Karpas-422 (cell line): ENCODE measurements around the gene ZNF579. TPM values are rescaled to one million over a fixed set of nuclear protein-coding genes. Genes with fewer than 3 reads are reported as not detected.
"Not testable (repeated sequence)": the region's sequence is repeated elsewhere in the genome, so short reads cannot be mapped to it uniquely, and the experiment has no call there.

ENCODE experiments used
- DNase-seq: peaks from one replicate; pipeline ENCODE4 v3.0.0-alpha.2; 2015
- H2AFZ ChIP-seq: fragments of 200-600 bp; sonication (generic); 2 replicates; pipeline ENCODE4 v1.6.1; 2014; ENCODE audit warnings: antibody characterized with exemption, low read length, mixed read lengths
- H3K27ac ChIP-seq: fragments of 200-600 bp; sonication (generic); 2 replicates; pipeline ENCODE4 v1.5.1; 2014; ENCODE audit warnings: mild to moderate bottlenecking, low read length, moderate library complexity
- H3K27me3 ChIP-seq: fragments of 200-600 bp; sonication (generic); 2 replicates; pipeline ENCODE4 v1.6.1; 2014; ENCODE audit warnings: low read length, mixed read lengths
- H3K36me3 ChIP-seq: fragments of 200-600 bp; sonication (generic); 2 replicates; pipeline ENCODE4 v1.6.1; 2014; ENCODE audit warnings: low read length, mixed read lengths; ENCODE audit not compliant: insufficient read depth
- H3K4me1 ChIP-seq: fragments of 200-600 bp; sonication (generic); 2 replicates; pipeline ENCODE4 v1.6.1; 2014; ENCODE audit warnings: mild to moderate bottlenecking, low read length, mixed read lengths
- H3K4me2 ChIP-seq: fragments of 200-600 bp; sonication (generic); 2 replicates; pipeline ENCODE4 v1.6.1; 2014; ENCODE audit warnings: low read length, low read depth, mild to moderate bottlenecking; ENCODE audit not compliant: poor library complexity, severe bottlenecking
- H3K4me3 ChIP-seq: fragments of 200-600 bp; sonication (generic); 2 replicates; pipeline ENCODE4 v1.5.1; 2014; ENCODE audit warnings: mild to moderate bottlenecking, antibody characterized with exemption, low read length, mixed read lengths
- H3K79me2 ChIP-seq: fragments of 200-600 bp; sonication (generic); 2 replicates; pipeline ENCODE4 v1.6.1; 2014; ENCODE audit warnings: mild to moderate bottlenecking, low read length, mixed read lengths
- H3K9ac ChIP-seq: fragments of 200-600 bp; sonication (generic); 2 replicates; pipeline ENCODE4 v1.6.0; 2014; ENCODE audit warnings: low read length
- H3K9me2 ChIP-seq: fragments of 200-600 bp; sonication (generic), shearing (Covaris generic); replicated peaks from 2 replicates; pipeline ENCODE4 v1.6.0; 2014; ENCODE audit warnings: mild to moderate bottlenecking, low read length, moderate library complexity; ENCODE audit not compliant: insufficient read depth
- H3K9me3 ChIP-seq: fragments of 300-700, 200-600 bp; sonication (generic); 2 replicates; pipeline ENCODE4 v1.6.1; 2014; ENCODE audit warnings: low read length, mixed read lengths
- H4K20me1 ChIP-seq: fragments of 200-600 bp; sonication (generic); 2 replicates; pipeline ENCODE4 v1.6.1; 2014; ENCODE audit warnings: mild to moderate bottlenecking, antibody characterized with exemption, low read length, low read depth; ENCODE audit not compliant: insufficient read depth
- total RNA-seq: library from RNA; depleted of rRNA; stranded (reverse); fragments of >200 nt; shearing (Covaris generic); gene quantifications from 2 replicates; pipeline ENCODE4 v1.2.3, GENCODE V29; 2014; ENCODE audit warnings: low replicate concordance

ZNF579 gene
- total RNA-seq, 1 experiment from 2014 or later: 5.0 TPM

DNA sequence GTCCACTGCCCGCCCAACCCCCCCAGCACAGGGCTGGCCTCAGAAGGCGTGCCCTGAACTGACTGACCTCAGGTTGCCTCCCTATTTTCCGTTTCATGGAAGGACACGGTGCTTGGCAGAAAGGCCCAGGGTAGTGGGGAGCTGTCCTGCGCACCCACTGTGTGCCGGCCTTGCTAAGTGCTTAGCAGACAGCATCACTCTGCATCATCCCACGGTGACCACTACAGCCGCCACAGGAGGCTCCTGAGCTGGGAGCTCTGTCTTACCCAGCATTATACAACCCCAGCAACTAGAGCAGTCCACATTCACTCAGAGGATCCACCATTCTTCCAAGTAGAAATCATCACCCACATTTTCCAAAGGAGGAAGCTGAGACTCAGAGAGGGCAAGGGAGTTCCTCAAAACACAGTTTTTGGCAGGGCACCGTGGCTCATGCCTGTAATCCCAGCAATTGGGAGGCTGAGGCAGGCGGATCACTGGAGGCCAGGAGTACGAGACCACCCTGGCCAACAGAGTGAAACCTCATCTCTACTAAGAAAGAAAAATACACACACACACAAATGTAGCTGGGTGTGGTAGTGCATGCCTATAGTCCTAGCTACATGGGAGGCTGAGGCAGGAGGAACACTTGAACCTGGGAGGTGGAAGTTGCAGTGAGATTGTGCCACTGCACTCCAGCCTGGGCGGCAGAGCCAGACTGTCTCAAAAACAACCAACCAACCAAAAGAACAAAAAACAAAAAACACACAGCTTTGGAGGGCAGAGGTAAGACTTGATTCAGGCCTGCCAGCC, 45.3 kb downstream of the ZNF579 start:
- Histone ChIP-seq H3K9me3 (no peaks in the 10 kb centered on the region), H2AFZ (no peak overlapping the region), H3K4me1 (no peaks in the 10 kb centered on the region), H4K20me1 (no peaks in the 10 kb centered on the region), H3K27me3 (no peaks in the 10 kb centered on the region), H3K27ac (no peak overlapping the region), H3K36me3 (no peaks in the 10 kb centered on the region), H3K4me2 (no peak overlapping the region), H3K4me3 (no peak overlapping the region), H3K79me2 (no peaks in the 10 kb centered on the region), H3K9ac (no peak overlapping the region), H3K9me2 (no peaks in the 10 kb centered on the region)
- DNase-seq: no peak

DNA sequence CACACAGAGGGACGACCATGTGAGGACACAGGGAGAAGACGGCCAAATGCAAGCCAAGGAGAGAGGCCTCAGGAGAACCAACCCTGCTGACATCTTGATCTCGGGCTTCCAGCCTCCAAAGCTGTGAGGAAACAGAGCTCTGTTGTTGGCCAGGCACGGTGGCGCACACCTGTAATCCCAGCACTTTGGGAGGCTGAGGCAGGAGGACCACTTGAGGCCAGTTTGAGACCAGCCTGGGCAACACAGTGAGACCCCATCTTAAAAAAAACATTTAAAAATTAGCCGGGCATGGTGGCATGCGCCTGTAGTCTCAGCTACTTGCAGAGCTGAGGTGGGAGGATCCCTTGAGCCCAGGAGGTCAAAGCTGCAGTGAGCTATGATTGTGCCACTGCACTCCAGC, 46.4 kb downstream of the ZNF579 start:
- not testable (repeated sequence) for H3K4me3 ChIP-seq, H3K27ac ChIP-seq, H4K20me1 ChIP-seq, H3K27me3 ChIP-seq, H3K36me3 ChIP-seq, DNase-seq, H3K4me1 ChIP-seq, H3K9me2 ChIP-seq, H3K9ac ChIP-seq, H3K9me3 ChIP-seq, H3K79me2 ChIP-seq, H2AFZ ChIP-seq, H3K4me2 ChIP-seq

DNA sequence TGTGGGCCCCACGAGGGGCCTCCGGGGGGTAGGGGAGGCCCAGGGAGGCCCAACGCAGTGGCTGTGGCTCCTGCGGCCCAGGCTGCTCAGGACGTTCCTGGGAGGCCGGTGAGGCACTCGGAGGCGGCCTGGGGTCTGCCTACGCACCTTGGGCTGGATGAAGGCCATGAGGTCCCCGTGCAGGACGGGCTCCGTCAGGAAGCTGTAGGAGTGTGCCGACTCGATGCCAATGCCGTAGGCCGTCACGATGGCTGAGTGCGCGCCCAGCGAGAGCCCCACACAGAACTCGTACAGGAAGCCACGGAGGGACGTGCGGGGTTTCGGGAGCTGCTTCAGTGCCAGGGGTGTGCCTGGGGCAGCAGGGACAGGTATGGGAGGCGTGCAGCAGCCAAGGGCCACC, 49.7 kb downstream of the ZNF579 start:
- Histone ChIP-seq H3K4me3 (no peak overlapping the region), H3K27ac (no peak overlapping the region), H3K4me2 (no peak overlapping the region), H3K9me3 (peaks cover 6% of the 10 kb centered on the region; the same call in 1 of the 2 replicates), H3K4me1 (no peaks in the 10 kb centered on the region), H4K20me1 (no peaks in the 10 kb centered on the region), H3K79me2 (no peaks in the 10 kb centered on the region), H3K9me2 (no peaks in the 10 kb centered on the region), H3K9ac (no peak overlapping the region), H3K36me3 (no peaks in the 10 kb centered on the region), H3K27me3 (no peaks in the 10 kb centered on the region), H2AFZ (no peak overlapping the region)
- no peak for DNase-seq

DNA sequence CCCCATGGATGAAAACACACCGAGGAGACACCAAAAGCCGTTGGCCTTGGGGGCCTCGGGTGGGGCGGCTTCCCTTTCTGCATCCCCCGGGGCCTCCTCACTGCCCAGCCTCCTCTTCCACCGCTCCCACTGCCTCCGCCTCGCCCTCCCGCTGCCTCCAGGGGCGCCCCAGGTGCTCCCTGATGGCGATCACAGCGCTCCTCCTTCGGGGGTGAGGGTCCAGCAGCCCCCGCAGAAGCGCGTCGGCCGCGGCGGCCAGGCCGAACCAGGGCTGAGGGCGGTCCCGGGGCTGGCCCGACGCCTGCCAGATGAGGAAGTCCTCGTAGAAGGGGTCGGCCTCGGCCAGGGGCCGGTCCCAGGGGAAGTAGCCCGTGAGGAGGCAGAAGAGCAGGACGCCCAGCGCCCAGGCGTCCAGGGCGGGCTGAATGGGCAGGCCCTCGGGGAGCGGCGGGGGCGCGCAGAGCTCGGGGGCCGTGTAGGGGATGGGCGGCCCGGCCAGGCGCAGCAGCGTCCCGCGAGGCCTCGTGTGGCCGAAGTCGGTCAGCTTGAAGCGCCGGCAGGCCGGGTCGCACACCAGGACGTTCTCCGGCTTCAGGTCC, 50.9 kb downstream of the ZNF579 start:
- Histone ChIP-seq H3K27ac (no peak overlapping the region), H3K4me1 (no peaks in the 10 kb centered on the region), H3K36me3 (no peaks in the 10 kb centered on the region), H4K20me1 (no peaks in the 10 kb centered on the region), H3K27me3 (no peaks in the 10 kb centered on the region), H3K9ac (no peak overlapping the region), H3K79me2 (no peaks in the 10 kb centered on the region), H3K4me3 (no peak overlapping the region), H3K4me2 (no peak overlapping the region), H3K9me3 (peaks cover 6% of the 10 kb centered on the region; the same call in 1 of the 2 replicates), H2AFZ (no peak overlapping the region), H3K9me2 (no peaks in the 10 kb centered on the region)
- no peak for DNase-seq

DNA sequence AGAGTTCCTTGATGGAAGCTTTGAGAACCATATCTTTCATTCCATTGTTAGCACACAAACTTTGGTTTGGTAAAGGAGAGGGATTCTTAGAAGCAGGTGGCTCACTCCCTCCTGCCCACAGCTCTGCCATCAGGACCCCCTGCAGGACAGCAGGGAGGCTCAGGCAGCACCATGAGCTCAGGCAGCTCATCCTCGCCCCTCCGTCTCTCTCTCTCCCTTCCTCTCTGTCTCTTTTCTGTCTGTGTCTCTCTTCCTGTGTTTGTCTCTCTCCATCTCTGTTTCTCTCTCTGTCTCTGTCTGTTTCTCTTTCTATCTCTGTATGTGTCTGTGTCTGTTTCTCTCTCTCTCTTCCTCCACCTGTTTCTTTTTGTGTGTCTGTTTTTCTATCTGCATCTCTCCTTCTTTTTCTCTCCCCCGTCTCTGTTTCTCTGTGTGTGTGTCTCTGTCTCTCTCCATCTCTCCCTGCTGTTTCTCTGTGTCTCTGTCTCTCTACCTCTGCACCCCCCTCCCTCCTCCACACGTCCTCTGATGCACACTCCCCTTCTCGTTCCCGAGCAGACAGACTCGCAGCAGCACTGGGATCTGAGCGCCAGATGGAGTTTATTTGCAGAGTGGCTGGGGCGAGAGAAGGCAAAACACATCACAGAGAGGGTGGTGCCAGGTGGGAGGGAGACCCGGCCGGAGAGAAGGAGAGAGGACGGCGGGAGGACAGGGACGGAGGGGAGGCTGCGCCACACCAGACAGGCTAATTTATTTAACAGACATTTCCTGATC, 52.4 kb downstream of the ZNF579 start:
- Histone ChIP-seq H4K20me1 (no peaks in the 10 kb centered on the region), H3K27ac (no peak overlapping the region), H3K27me3 (no peaks in the 10 kb centered on the region), H3K9me3 (peaks cover 6% of the 10 kb centered on the region; the same call in 1 of the 2 replicates), H3K9ac (no peak overlapping the region), H3K4me1 (no peaks in the 10 kb centered on the region), H3K36me3 (no peaks in the 10 kb centered on the region), H3K4me3 (no peak overlapping the region), H3K9me2 (no peaks in the 10 kb centered on the region), H2AFZ (no peak overlapping the region), H3K4me2 (no peak overlapping the region), H3K79me2 (no peaks in the 10 kb centered on the region)
- no peak for DNase-seq

DNA sequence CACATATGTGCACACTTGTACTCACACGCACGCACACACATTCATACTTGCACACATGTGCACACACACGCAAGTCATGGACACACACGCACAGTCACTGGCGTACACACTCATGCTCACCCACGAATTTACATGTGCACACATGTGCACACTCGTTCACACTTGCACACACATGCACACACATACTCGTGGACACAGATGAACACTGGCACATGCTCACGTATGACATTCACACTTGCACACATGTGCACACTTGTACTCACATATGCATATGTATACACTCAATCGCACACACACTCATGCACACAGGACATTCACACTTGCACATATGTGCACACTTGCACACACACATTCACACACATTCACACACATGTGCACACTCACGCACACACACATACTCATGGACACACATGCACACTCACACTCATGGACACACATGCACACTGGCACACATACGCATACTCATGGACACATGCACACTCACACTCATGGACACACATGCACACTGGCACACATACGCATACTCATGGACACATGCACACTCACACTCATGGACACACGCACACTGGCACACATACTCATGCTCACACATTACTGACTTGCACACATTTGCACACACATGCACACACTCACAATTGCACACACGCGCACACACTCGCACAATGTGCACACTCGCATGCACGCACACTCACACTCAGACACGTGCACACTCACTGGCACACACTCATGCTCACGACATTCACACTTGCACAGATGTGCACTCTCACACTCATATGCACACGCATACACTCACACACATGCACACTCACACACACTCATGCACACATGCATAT, 53.2 kb downstream of the ZNF579 start:
- no peaks in the 10 kb centered on the region for H3K4me1 ChIP-seq
- H3K4me3 ChIP-seq: no peak overlapping the region
- H3K4me2 ChIP-seq: no peak overlapping the region
- H3K27ac ChIP-seq: no peak overlapping the region
- H3K9ac ChIP-seq: no peak overlapping the region
- no peaks in the 10 kb centered on the region for H3K36me3 ChIP-seq
- H3K79me2 ChIP-seq: no peaks in the 10 kb centered on the region
- H3K27me3 ChIP-seq: no peaks in the 10 kb centered on the region
- peaks cover 6% of the 10 kb centered on the region; the same call in 1 of the 2 replicates for H3K9me3 ChIP-seq
- DNase-seq: no peak
- H2AFZ ChIP-seq: no peak overlapping the region
- H4K20me1 ChIP-seq: no peaks in the 10 kb centered on the region
- H3K9me2 ChIP-seq: no peaks in the 10 kb centered on the region
